ENCODE data around the gene ANKRD29.

ANKRD29 gene

DNA sequence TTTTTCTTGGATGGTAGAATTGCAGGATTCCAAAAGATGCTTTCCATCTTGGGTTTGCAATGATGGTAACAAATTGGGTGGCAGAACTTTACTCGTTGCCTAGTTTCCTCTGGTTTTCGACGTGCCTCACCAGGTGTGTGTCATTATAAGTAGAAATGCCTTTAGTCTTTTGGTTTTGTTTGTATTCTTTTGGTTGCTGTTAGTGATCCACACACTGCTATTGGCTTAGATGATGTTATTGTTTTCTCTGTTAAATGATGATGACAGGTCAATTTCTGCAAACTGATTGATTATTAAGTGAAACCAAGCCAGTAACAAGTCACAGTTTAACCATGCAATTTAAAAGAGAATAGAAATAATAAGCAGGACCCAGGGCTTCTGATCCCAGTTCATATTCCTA is 20.4 kb upstream of the ANKRD29 start:
- Histone ChIP-seq H3K4me3 (ENCODE audit: low read depth, low read length) (no peak overlapping the region), H3K27ac (no peak overlapping the region), H3K36me3 (replicated peaks) (no peaks in the 10 kb centered on the region), H3K27me3 (replicated peaks) (no peaks in the 10 kb centered on the region)
- TF ChIP-seq, protein P1, sequence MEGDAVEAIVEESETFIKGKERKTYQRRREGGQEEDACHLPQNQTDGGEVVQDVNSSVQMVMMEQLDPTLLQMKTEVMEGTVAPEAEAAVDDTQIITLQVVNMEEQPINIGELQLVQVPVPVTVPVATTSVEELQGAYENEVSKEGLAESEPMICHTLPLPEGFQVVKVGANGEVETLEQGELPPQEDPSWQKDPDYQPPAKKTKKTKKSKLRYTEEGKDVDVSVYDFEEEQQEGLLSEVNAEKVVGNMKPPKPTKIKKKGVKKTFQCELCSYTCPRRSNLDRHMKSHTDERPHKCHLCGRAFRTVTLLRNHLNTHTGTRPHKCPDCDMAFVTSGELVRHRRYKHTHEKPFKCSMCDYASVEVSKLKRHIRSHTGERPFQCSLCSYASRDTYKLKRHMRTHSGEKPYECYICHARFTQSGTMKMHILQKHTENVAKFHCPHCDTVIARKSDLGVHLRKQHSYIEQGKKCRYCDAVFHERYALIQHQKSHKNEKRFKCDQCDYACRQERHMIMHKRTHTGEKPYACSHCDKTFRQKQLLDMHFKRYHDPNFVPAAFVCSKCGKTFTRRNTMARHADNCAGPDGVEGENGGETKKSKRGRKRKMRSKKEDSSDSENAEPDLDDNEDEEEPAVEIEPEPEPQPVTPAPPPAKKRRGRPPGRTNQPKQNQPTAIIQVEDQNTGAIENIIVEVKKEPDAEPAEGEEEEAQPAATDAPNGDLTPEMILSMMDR (IDR thresholded peaks at IDR 0.05; ENCODE audit: low read depth, low read length, missing control alignments) = no peak
- in situ Hi-C loops (cut with HindIII; ENCODE audit: low pct_ligation_motif_present, low sequenced_read_pairs) = no loop called here
- DNase-seq = no peak

DNA sequence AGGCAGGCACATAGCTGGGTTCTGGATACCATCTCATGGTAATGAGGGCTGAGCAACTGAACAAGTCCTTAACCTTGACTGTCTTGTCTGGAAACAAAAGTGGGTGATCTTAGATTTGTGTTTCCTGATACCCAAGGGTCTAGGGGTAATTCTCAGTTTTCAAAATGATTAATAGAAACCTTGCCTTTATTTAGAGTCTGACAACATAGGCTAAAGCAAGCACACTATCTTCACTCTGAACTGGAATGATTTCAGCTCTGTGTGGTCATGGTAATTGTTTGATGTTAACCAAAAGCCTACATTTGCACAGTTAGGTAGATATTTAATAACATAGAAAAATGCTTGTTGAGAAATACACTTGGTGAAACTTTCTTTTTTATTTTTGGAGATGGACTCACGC is 19.8 kb upstream of the ANKRD29 start:
- no peak for DNase-seq
- in situ Hi-C loops (cut with HindIII; ENCODE audit: low pct_ligation_motif_present, low sequenced_read_pairs) = no loop called here
- Histone ChIP-seq H3K27ac (no peak overlapping the region), H3K27me3 (replicated peaks) (no peaks in the 10 kb centered on the region), H3K4me3 (ENCODE audit: low read depth, low read length) (no peak overlapping the region), H3K36me3 (replicated peaks) (no peaks in the 10 kb centered on the region)
- TF ChIP-seq, protein P1 (IDR thresholded peaks at IDR 0.05; ENCODE audit: low read depth, low read length, missing control alignments) = no peak

DNA sequence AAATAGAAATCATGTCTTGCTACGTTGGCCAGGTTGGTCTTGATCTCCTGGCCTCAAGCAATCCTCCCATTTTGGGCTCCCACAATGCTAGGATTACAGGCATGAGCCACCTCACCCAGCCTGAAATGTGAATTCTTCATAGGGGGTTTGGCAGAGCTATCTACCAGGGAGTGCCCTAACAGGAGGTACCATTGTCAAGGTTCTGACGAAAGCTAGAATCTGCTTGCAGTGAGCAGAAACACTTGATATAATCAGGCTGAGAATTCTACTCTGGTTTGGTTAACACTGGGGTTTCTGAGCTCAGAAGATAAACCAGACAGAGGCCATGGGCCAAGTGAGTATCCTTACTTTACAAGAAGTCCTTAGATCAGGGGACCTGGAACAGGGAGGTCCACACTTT is 19.3 kb upstream of the ANKRD29 start:
- Histone ChIP-seq H3K4me3 (ENCODE audit: low read depth, low read length) (no peak overlapping the region), H3K27ac (no peak overlapping the region), H3K27me3 (replicated peaks) (no peaks in the 10 kb centered on the region), H3K36me3 (replicated peaks) (no peaks in the 10 kb centered on the region)
- in situ Hi-C loops (cut with HindIII; ENCODE audit: low pct_ligation_motif_present, low sequenced_read_pairs) = no loop called here
- TF ChIP-seq, protein P1 (IDR thresholded peaks at IDR 0.05; ENCODE audit: low read depth, low read length, missing control alignments) = no peak
- DNase-seq = no peak

DNA sequence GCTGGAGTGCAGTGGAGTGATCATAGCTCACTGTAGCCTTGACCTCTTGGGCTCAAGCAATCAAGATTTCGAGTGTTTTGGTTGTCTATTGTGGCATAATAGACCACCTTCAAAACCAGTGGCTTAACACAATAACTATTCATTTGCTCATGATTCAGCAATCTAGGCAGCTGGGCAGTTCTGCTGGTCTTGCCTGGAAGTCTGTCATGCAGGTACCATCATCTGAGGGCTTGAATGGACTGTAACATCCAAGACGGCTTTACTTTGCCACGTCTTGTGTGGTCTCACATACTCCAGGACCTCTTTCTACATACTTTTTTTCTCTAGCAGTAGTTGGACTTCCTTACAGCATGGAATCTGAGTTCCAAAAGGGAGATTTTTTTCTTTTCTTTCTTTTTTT is 13.2 kb upstream of the ANKRD29 start:
- H3K27me3 ChIP-seq (replicated peaks) = no peaks in the 10 kb centered on the region
- TF ChIP-seq, protein P1 (IDR thresholded peaks at IDR 0.05; ENCODE audit: low read depth, low read length, missing control alignments) = no peak
- in situ Hi-C loops (cut with HindIII; ENCODE audit: low pct_ligation_motif_present, low sequenced_read_pairs) = no loop called here
- no peak overlapping the region for H3K27ac ChIP-seq
- DNase-seq = no peak
- H3K4me3 ChIP-seq (ENCODE audit: low read depth, low read length) = no peak overlapping the region
- H3K36me3 ChIP-seq (replicated peaks) = no peaks in the 10 kb centered on the region

DNA sequence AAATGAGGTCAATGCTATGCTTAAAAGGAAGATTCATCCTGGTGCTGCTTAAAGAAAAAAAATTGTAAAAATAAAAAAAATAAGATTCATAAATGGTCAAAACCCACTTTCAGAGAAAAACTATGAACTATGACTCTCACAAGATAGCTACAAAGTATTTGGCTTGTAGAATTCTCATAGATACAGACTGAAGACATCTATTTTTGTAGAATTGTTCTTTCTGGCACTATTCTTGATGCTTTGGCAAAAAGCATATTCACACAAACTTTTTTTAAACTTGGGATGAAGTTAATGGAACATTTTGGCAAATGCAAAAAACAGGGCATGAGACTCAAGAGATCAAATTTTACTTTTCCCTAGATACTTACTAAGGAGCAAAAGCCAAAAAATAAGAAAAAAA is 12.5 kb upstream of the ANKRD29 start:
- Histone ChIP-seq H3K4me3 (ENCODE audit: low read depth, low read length) (no peak overlapping the region), H3K36me3 (replicated peaks) (no peaks in the 10 kb centered on the region), H3K27me3 (replicated peaks) (no peaks in the 10 kb centered on the region), H3K27ac (no peak overlapping the region)
- in situ Hi-C loops (cut with HindIII; ENCODE audit: low pct_ligation_motif_present, low sequenced_read_pairs) = no loop called here
- DNase-seq = no peak
- TF ChIP-seq, protein P1 (IDR thresholded peaks at IDR 0.05; ENCODE audit: low read depth, low read length, missing control alignments) = no peak

DNA sequence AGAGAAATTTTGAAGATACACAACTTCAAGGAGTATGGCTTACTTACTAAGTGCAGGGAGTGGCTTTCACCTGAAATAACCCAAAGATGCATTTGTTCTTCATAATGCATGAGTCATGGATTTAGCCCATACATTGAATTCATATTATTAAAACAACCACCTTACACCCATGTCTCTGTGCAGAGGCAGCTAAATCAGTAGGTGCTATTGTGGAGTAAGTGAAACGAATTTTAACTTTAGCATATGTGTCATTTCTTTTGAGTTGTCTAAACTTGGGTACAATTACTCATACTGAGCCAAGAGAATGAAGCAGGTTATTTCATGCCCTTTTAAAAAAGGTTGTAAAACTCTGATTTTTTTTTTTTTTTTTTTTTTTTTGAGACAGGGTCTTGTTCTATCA is 11.0 kb upstream of the ANKRD29 start:
- in situ Hi-C loops (cut with HindIII; ENCODE audit: low pct_ligation_motif_present, low sequenced_read_pairs) = no loop called here
- H3K27me3 ChIP-seq (replicated peaks) = no peaks in the 10 kb centered on the region
- no peaks in the 10 kb centered on the region for H3K36me3 ChIP-seq (replicated peaks)
- no peak overlapping the region for H3K4me3 ChIP-seq (ENCODE audit: low read depth, low read length)
- H3K27ac ChIP-seq = no peak overlapping the region
- TF ChIP-seq, protein P1 (IDR thresholded peaks at IDR 0.05; ENCODE audit: low read depth, low read length, missing control alignments) = no peak
- DNase-seq = no peak
